HG02970 (cell line): ENCODE measurements around the gene AQP5.
"Not testable (repeated sequence)": the region's sequence is repeated elsewhere in the genome, so short reads cannot be mapped to it uniquely, and the experiment has no call there.

ENCODE experiments used
- ATAC-seq: cut with Tn5 transposase; IDR thresholded peaks from one replicate; pipeline ENCODE4 v1.9.1; 2021; ENCODE audit warnings: mild to moderate bottlenecking, moderate library complexity, moderate number of reproducible peaks; ENCODE audit not compliant: unreplicated experiment, low FRiP score

AQP5 gene

GRCh38 chr12:49976557-49976956, 14.9 kb downstream of the AQP5 start:
- no peak for ATAC-seq

GRCh38 chr12:49978125-49978524, 16.5 kb downstream of the AQP5 start:
- ATAC-seq: no peak

- no peak for ATAC-seq
Measured at GRCh38 chr12:49979016-49979586, 17.4 kb downstream of the AQP5 start.

- no peak for ATAC-seq
Measured at GRCh38 chr12:49979791-49980190, 18.1 kb downstream of the AQP5 start.

- ATAC-seq: no peak
Measured at GRCh38 chr12:49980501-49981349, 19.1 kb downstream of the AQP5 start.

GRCh38 chr12:49982246-49983087, 20.8 kb downstream of the AQP5 start:
- ATAC-seq: no peak

GRCh38 chr12:49983892-49984291, 22.2 kb downstream of the AQP5 start:
- no peak for ATAC-seq

- no peak for ATAC-seq
Measured at GRCh38 chr12:49984476-49985359, 23.0 kb downstream of the AQP5 start.

- no peak for ATAC-seq
Measured at GRCh38 chr12:49985981-49986380, 24.3 kb downstream of the AQP5 start.

GRCh38 chr12:49986476-49986875, 24.8 kb downstream of the AQP5 start:
- not testable (repeated sequence) for ATAC-seq

GRCh38 chr12:49987625-49988303, 26.1 kb downstream of the AQP5 start:
- no peak for ATAC-seq

GRCh38 chr12:49989400-49989799, 27.7 kb downstream of the AQP5 start:
- not testable (repeated sequence) for ATAC-seq

- no peak for ATAC-seq
Measured at GRCh38 chr12:49990273-49990672, 28.6 kb downstream of the AQP5 start.

GRCh38 chr12:49998453-49998852, 36.8 kb downstream of the AQP5 start:
- ATAC-seq: no peak

- ATAC-seq: no peak
Measured at GRCh38 chr12:50003595-50003994, 41.9 kb downstream of the AQP5 start.

- ATAC-seq: no peak
Measured at GRCh38 chr12:50004696-50005095, 43.0 kb downstream of the AQP5 start.

GRCh38 chr12:50005175-50005574, 43.5 kb downstream of the AQP5 start:
- ATAC-seq: no peak

GRCh38 chr12:50006280-50006679, 44.6 kb downstream of the AQP5 start:
- ATAC-seq: no peak

GRCh38 chr12:50006754-50007442, 45.2 kb downstream of the AQP5 start:
- ATAC-seq: no peak
